H1 (cell line): ENCODE data around the gene ARMH4. TPM values are rescaled to one million over a fixed set of nuclear protein-coding genes. Genes with fewer than 3 reads are reported as not detected.

Experiments used
- CTCF ChIA-PET: fragments of 300-600 bp; sonication (Branson Sonifier 250); formaldehyde crosslinking; loops from one replicate; lab custom pipeline; 2021; ENCODE audit not compliant: partially characterized antibody; lab: Charles Lee
- POLR2A ChIA-PET: fragments of 300-600 bp; sonication (Branson Sonifier 250); formaldehyde crosslinking; loops from one replicate; lab custom pipeline; 2021; ENCODE audit warnings: inconsistent platforms; ENCODE audit not compliant: partially characterized antibody; lab: Charles Lee
- DNase-seq, 2 experiments: peaks; one replicate each; pipeline versions ENCODE4 v3.0.0 to v3.0.0-alpha.2; 2010 to 2022; ENCODE audit warnings: low spot score in 2 of 2, low read depth in 1 of 2, mixed read lengths in 1 of 2
- FAIRE-seq: peaks from 2 replicates; lab custom pipeline; 2011; peaks lifted over from hg19 to GRCh38; lab: Jason Lieb, UNC
- H2AFZ ChIP-seq: 2 replicates; pipeline ENCODE4 v1.8.1; 2012; ENCODE audit warnings: low read length, inconsistent platforms
- H2AK5ac ChIP-seq: 2 replicates; pipeline ENCODE4 v1.6.1; 2013; ENCODE audit warnings: low read depth, low read length
- H2BK120ac ChIP-seq: replicated peaks from 2 replicates; pipeline ENCODE3; 2013; ENCODE audit warnings: low read depth, low read length, inconsistent platforms
- H2BK12ac ChIP-seq: 2 replicates; pipeline ENCODE4 v1.6.1; 2013; ENCODE audit warnings: low read depth, low read length
- H2BK15ac ChIP-seq: 2 replicates; pipeline ENCODE4 v1.6.1; 2013; ENCODE audit warnings: low read length
- H2BK20ac ChIP-seq: 2 replicates; pipeline ENCODE4 v1.6.1; 2013; ENCODE audit warnings: low read length
- H2BK5ac ChIP-seq: 2 replicates; pipeline ENCODE4 v1.6.1; 2013; ENCODE audit warnings: low read depth, low read length
- H3K14ac ChIP-seq: 2 replicates; pipeline ENCODE4 v1.6.1; 2013; ENCODE audit warnings: inconsistent platforms; ENCODE audit not compliant: insufficient read length
- H3K18ac ChIP-seq: 2 replicates; pipeline ENCODE4 v1.6.1; 2013; ENCODE audit warnings: low read length; ENCODE audit errors: extremely low read depth
- H3K23ac ChIP-seq: 2 replicates; pipeline ENCODE4 v1.6.1; 2013; ENCODE audit warnings: inconsistent platforms; ENCODE audit not compliant: insufficient read length
- H3K23me2 ChIP-seq: 2 replicates; pipeline ENCODE4 v1.6.1; 2013; ENCODE audit warnings: low read depth, low read length
- H3K27ac ChIP-seq: 2 replicates; pipeline ENCODE4 v1.6.1; 2011; ENCODE audit warnings: low read depth, low read length, inconsistent platforms
- H3K27me3 ChIP-seq, 4 experiments: replicated peaks in 1 of 4; 1 replicate in 1 of 4; 2 replicates in 3 of 4; pipeline versions ENCODE4 v1.6.1 to v1.8.1; 2011 to 2013; ENCODE audit warnings: low read length in 3 of 4, mild to moderate bottlenecking in 3 of 4, inconsistent platforms in 2 of 4, mixed read lengths in 2 of 4, moderate library complexity in 1 of 4; ENCODE audit not compliant: control insufficient read depth in 3 of 4, insufficient read depth in 3 of 4; ENCODE audit errors: extremely low read depth in 1 of 4
- H3K36me3 ChIP-seq, 4 experiments: 2 replicates each; pipeline versions ENCODE4 v1.6.1 to v1.8.1; 2011 to 2013; ENCODE audit warnings: mild to moderate bottlenecking in 4 of 4, low read length in 3 of 4, moderate library complexity in 2 of 4, control low read depth in 1 of 4, inconsistent platforms in 1 of 4; ENCODE audit not compliant: insufficient read depth in 4 of 4, control insufficient read depth in 2 of 4
- H3K4ac ChIP-seq: replicated peaks from 2 replicates; pipeline ENCODE3; 2013; ENCODE audit warnings: low read length, low read depth, mixed read lengths, inconsistent platforms; ENCODE audit not compliant: insufficient read length
- H3K4me1 ChIP-seq, 4 experiments: replicated peaks in 1 of 4; 1 replicate in 1 of 4; 2 replicates in 3 of 4; pipeline versions ENCODE4 v1.6.1 to v1.8.1; 2011 to 2013; ENCODE audit warnings: low read length in 3 of 4, inconsistent platforms in 2 of 4, mixed read lengths in 1 of 4; ENCODE audit not compliant: insufficient read depth in 4 of 4, control insufficient read depth in 3 of 4
- H3K4me2 ChIP-seq, 2 experiments: 2 replicates each; pipeline versions ENCODE4 v1.6.1 to v1.8.1; 2011 to 2013; ENCODE audit warnings: low read depth in 2 of 2, low read length in 2 of 2, control low read depth in 1 of 2, inconsistent platforms in 1 of 2, mild to moderate bottlenecking in 1 of 2; ENCODE audit not compliant: insufficient read depth in 1 of 2
- H3K4me3 ChIP-seq, 4 experiments: fragments of 200-600, 300-600 bp in 1 of 4; sonication (generic), shearing (Covaris generic), sonication (Bioruptor Twin) in 1 of 4; 2 replicates each; pipeline versions ENCODE4 v1.5.1 to v1.8.1; 2011 to 2016; ENCODE audit warnings: low read length in 4 of 4, low read depth in 3 of 4, control low read depth in 2 of 4, inconsistent platforms in 2 of 4, mild to moderate bottlenecking in 2 of 4, mixed read lengths in 1 of 4, moderate library complexity in 1 of 4; ENCODE audit not compliant: insufficient read depth in 2 of 4; ENCODE audit errors: extremely low read depth in 1 of 4
- H3K56ac ChIP-seq: replicated peaks from 2 replicates; pipeline ENCODE3; 2013; ENCODE audit warnings: low read depth, mild to moderate bottlenecking, mixed read lengths, low read length, inconsistent platforms; ENCODE audit not compliant: insufficient read length
- H3K79me1 ChIP-seq: 2 replicates; pipeline ENCODE4 v1.6.1; 2013; ENCODE audit warnings: low read depth, low read length, control low read depth
- H3K79me2 ChIP-seq, 2 experiments: 2 replicates each; pipeline versions ENCODE4 v1.6.1 to v1.8.1; 2012 to 2013; ENCODE audit warnings: low read length in 2 of 2, mild to moderate bottlenecking in 2 of 2, inconsistent platforms in 1 of 2; ENCODE audit not compliant: insufficient read depth in 2 of 2, control insufficient read depth in 1 of 2
- H3K9ac ChIP-seq, 4 experiments: replicated peaks in 1 of 4; 1 replicate in 1 of 4; 2 replicates in 3 of 4; pipeline versions ENCODE4 v1.6.1 to v1.8.1; 2011 to 2013; ENCODE audit warnings: low read depth in 3 of 4, low read length in 3 of 4, control low read depth in 2 of 4, mild to moderate bottlenecking in 2 of 4, moderate library complexity in 2 of 4, inconsistent platforms in 1 of 4; ENCODE audit errors: extremely low read depth in 1 of 4
- H3K9me3 ChIP-seq, 2 experiments: 2 replicates each; pipeline versions ENCODE4 v1.6.1 to v1.8.1; 2012 to 2013; ENCODE audit warnings: mild to moderate bottlenecking in 2 of 2, moderate library complexity in 2 of 2, control low read depth in 1 of 2, inconsistent platforms in 1 of 2, low read depth in 1 of 2, low read length in 1 of 2, mixed read lengths in 1 of 2; ENCODE audit not compliant: insufficient read depth in 2 of 2
- H4K20me1 ChIP-seq, 2 experiments: replicated peaks in 1 of 2; 2 replicates each; pipeline versions ENCODE3 to v1.8.1; 2011 to 2013; ENCODE audit warnings: inconsistent platforms in 2 of 2, low read length in 2 of 2, mild to moderate bottlenecking in 1 of 2; ENCODE audit not compliant: insufficient read depth in 2 of 2, control insufficient read depth in 1 of 2
- H4K5ac ChIP-seq: 2 replicates; pipeline ENCODE4 v1.6.1; 2013; ENCODE audit warnings: low read length, low read depth, mixed read lengths, inconsistent platforms; ENCODE audit not compliant: insufficient read length
- H4K8ac ChIP-seq: 2 replicates; pipeline ENCODE4 v1.8.0; 2013; ENCODE audit warnings: mild to moderate bottlenecking, moderate library complexity, low read length, inconsistent platforms; ENCODE audit not compliant: insufficient read depth; ENCODE audit errors: extremely low read depth
- H4K91ac ChIP-seq: replicated peaks from 2 replicates; pipeline ENCODE3; 2013; ENCODE audit warnings: low read length, mixed read lengths, inconsistent platforms; ENCODE audit not compliant: insufficient read length
- GTF2F1 ChIP-seq: IDR thresholded peaks from 2 replicates; pipeline ENCODE4 v1.6.1; 2012; ENCODE audit warnings: low read depth, low read length, improper control_type of control experiment, borderline replicate concordance
- HDAC2 ChIP-seq, 2 experiments: fragments of 300-600 bp in 1 of 2; sonication (generic) in 1 of 2; IDR thresholded peaks; 2 replicates each; pipeline ENCODE4 v1.6.1; 2011 to 2012; ENCODE audit warnings: low read depth in 2 of 2, low read length in 2 of 2, mild to moderate bottlenecking in 2 of 2, moderate library complexity in 2 of 2, borderline replicate concordance in 1 of 2, inconsistent platforms in 1 of 2
- TCF12 ChIP-seq: IDR thresholded peaks from 2 replicates; pipeline ENCODE4 v1.6.1; 2011; ENCODE audit warnings: low read depth, mild to moderate bottlenecking, low read length
- WGBS, 2 experiments: shearing (Covaris generic) in 1 of 2; methylation state at CpG; one replicate each; pipeline versions ENCODE4 v1.1.6 to v1.1.7; 2013 to 2015; ENCODE audit warnings: low lambda C conversion rate in 2 of 2, mixed read lengths in 2 of 2, inconsistent platforms in 1 of 2, low coverage in 1 of 2, missing lambda C conversion rate in 1 of 2; ENCODE audit not compliant: insufficient replicate concordance in 2 of 2, insufficient coverage in 1 of 2, insufficient read length in 1 of 2; ENCODE audit errors: extremely low coverage in 1 of 2, missing lambda C conversion rate in 1 of 2; 5-methylcytosine and 5-hydroxymethylcytosine counted together
- polyA plus RNA-seq, 7 experiments: library from polyadenylated mRNA; depleted of rRNA in 3 of 7; stranded (reverse) in 5 of 7; unstranded in 2 of 7; fragments of >200 nt in 5 of 7; fragments of 200-250 nt in 2 of 7; gene quantifications; 1 replicate in 5 of 7; 2 replicates in 1 of 7; 4 replicates in 1 of 7; pipeline versions ENCODE4 v1.2.1 to v1.2.3, GENCODE V29; 2011 to 2013; ENCODE audit warnings: missing spikeins in 2 of 7, mixed read lengths in 2 of 7
- total RNA-seq: library from RNA; stranded (reverse); fragmentation: NEBNext Ultra II Directional; extraction: Animal tissue kit (Norgen Biotek cat#: 25700); gene quantifications from 2 replicates; pipeline ENCODE4 v1.2.1, GENCODE V29; 2021

The ARMH4 gene
- total and polyA plus RNA-seq, 2 of the 8 experiments (the other 6 are each of a cell fraction or from before 2014, with no cell fraction given): 7.1 to 25.4 TPM

DNA sequence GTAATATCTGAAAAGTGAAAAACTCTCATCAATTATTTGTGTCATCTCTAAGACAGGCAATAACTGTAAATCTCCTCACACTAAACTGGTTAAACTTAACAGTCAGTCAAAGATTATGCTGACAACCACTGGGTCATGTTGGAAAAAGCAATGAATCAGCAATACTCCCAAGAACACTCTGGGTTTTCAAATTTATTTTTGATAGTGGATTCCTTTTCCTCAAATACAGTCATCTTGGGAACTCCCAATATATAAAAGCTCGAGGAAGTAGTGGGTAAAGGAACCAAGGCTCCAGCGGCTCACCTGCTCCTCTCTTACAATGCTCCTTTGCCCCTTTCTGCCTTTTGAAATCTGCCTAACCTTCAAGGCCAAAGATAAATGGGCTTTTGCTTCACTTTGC is 70.0 kb downstream of the ARMH4 start:
- ChIA-PET CTCF (interaction anchor here (0.6 to 1.8 kb wide), 3 partner anchors 10 to 852 kb away, joined by 3 to 7 read pairs (median 4); no protein-coding TSS in a partner anchor), POLR2A (no interaction called here)
- H3K4me1 ChIP-seq: peaks cover 0 to 7% (median 2%) of the 10 kb centered on the region in 4 experiments; a peak in 2 of 7 replicates
- no peaks in the 10 kb centered on the region for H3K27me3 ChIP-seq
- H4K5ac ChIP-seq: no peak overlapping the region
- H4K91ac ChIP-seq: no peak overlapping the region
- no peak overlapping the region for H3K9ac ChIP-seq
- H2AK5ac ChIP-seq: no peak overlapping the region
- no peak overlapping the region for H3K14ac ChIP-seq
- H3K56ac ChIP-seq: no peak overlapping the region
- H3K9me3 ChIP-seq: no peaks in the 10 kb centered on the region
- no peaks in the 10 kb centered on the region for H3K79me1 ChIP-seq
- no peak overlapping the region for H2BK12ac ChIP-seq
- no peak for DNase-seq
- H3K23ac ChIP-seq: no peak overlapping the region
- H2AFZ ChIP-seq: no peak overlapping the region
- no peak overlapping the region for H3K4me3 ChIP-seq
- no peak for FAIRE-seq
- no peak overlapping the region for H2BK15ac ChIP-seq
- H3K23me2 ChIP-seq: no peaks in the 10 kb centered on the region
- H3K4ac ChIP-seq: no peak overlapping the region
- no peak overlapping the region for H2BK5ac ChIP-seq
- H2BK20ac ChIP-seq: no peak overlapping the region
- no peak overlapping the region for H3K27ac ChIP-seq
- no peak overlapping the region for H3K18ac ChIP-seq
- no peaks in the 10 kb centered on the region for H4K20me1 ChIP-seq
- H3K36me3 ChIP-seq: no peaks in the 10 kb centered on the region
- no peak for TF ChIP-seq GTF2F1
- TF ChIP-seq TCF12: no peak
- TF ChIP-seq HDAC2 (IDR thresholded peaks at IDR 0.05; ENCODE audit: borderline replicate concordance in 1 of 2, low read depth in 2 of 2, low read length in 2 of 2): no peak
- H2BK120ac ChIP-seq: no peak overlapping the region
- no peaks in the 10 kb centered on the region for H3K79me2 ChIP-seq
- H3K4me2 ChIP-seq: no peak overlapping the region
- WGBS, 2 experiments: 81% methylated on average over 2 of the region's 2 CpGs; no CpG with 5 or more reads in 1 of the 2 experiments
- H4K8ac ChIP-seq: no peak overlapping the region
